Gastroesophageal sphincter (tissue), 3 donors: Measurements from ENCODE around the gene RPS3A.

ENCODE experiments used
- POLR2AphosphoS5 ChIP-seq: sonication (generic); formaldehyde crosslinking; IDR thresholded peaks from one replicate; pipeline ENCODE4 v1.6.1; 2017; ENCODE audit warnings: antibody characterized with exemption
- TF ChIP-seq, protein P1 (sequence below), 4 experiments: fragments of 200-600 bp in 2 of 4; fragments of 450-650 bp in 2 of 4; sonication (generic) in 1 of 4; IDR thresholded peaks; one replicate each; pipeline ENCODE4 v1.5.1; 2017 to 2019; ENCODE audit warnings: antibody characterized with exemption in 4 of 4, mild to moderate bottlenecking in 2 of 4, moderate library complexity in 2 of 4

DNA sequence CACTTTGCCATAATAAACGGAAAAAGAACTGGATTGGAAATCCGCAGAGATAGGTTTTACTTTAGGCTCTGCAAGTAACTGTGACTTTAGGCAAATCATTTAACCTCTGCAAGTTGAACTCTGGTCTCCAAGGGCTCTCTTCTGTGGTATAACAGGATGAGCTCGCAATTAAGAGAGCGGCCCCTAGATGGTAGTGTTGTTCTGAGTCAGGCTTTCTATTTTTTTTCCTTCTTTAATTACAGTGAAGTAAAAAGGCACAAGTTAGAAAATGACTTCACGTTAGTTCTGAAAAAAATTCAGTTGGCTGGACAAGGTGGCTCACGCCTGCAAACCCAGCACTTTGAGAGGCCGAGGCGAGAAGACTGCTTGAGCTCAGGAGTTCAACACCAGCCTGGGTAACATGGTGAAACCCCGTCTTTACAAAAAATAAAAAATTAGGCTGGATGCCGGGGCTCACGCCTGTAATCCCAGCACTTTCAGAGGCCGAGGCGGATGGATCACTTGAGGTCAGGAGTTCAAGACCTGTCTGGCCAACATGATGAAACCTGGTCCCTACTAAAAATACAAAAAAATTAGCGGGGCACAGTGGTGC lies 18.0 kb downstream of the RPS3A start:
- TF ChIP-seq, protein P1, sequence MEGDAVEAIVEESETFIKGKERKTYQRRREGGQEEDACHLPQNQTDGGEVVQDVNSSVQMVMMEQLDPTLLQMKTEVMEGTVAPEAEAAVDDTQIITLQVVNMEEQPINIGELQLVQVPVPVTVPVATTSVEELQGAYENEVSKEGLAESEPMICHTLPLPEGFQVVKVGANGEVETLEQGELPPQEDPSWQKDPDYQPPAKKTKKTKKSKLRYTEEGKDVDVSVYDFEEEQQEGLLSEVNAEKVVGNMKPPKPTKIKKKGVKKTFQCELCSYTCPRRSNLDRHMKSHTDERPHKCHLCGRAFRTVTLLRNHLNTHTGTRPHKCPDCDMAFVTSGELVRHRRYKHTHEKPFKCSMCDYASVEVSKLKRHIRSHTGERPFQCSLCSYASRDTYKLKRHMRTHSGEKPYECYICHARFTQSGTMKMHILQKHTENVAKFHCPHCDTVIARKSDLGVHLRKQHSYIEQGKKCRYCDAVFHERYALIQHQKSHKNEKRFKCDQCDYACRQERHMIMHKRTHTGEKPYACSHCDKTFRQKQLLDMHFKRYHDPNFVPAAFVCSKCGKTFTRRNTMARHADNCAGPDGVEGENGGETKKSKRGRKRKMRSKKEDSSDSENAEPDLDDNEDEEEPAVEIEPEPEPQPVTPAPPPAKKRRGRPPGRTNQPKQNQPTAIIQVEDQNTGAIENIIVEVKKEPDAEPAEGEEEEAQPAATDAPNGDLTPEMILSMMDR (IDR thresholded peaks at IDR 0.05) = peak; percentile 57 to 77 (median 74)
- no peak for TF ChIP-seq POLR2AphosphoS5
